Body of pancreas (tissue), 4 donors: ENCODE measurements around the gene CCDC6. TPM values are rescaled to one million over a fixed set of nuclear protein-coding genes. Genes with fewer than 3 reads are reported as not detected.

ENCODE experiments used
- ATAC-seq: fragments of 150-250 bp; one replicate; pipeline ENCODE4 v1.9.1; 2016
- DNase-seq, 4 donors: peaks; one replicate each; pipeline ENCODE4 v3.0.0-alpha.2; 2019
- H3K27ac ChIP-seq, 4 donors: fragments of 200-600 bp; sonication (generic); 1 replicate in 3 of 4; 2 replicates in 1 of 4; pipeline versions ENCODE4 v1.5.1 to v1.6.1; 2016 to 2019; ENCODE audit warnings: mild to moderate bottlenecking in 1 of 4, mixed read lengths in 1 of 4, moderate library complexity in 1 of 4
- H3K27me3 ChIP-seq, 2 donors: fragments of 200-600 bp; sonication (generic); one replicate each; pipeline ENCODE4 v1.6.0; 2016; ENCODE audit warnings: mild to moderate bottlenecking in 1 of 2
- H3K36me3 ChIP-seq, 2 donors: fragments of 200-600 bp; sonication (generic); replicated peaks in 1 of 2; 2 replicates each; pipeline ENCODE4 v1.5.1; 2016; ENCODE audit warnings: low read depth in 2 of 2; ENCODE audit not compliant: insufficient read depth in 1 of 2
- H3K4me1 ChIP-seq: fragments of 200-600 bp; sonication (generic); one replicate; pipeline ENCODE4 v1.6.0; 2016
- H3K4me3 ChIP-seq, 2 donors: fragments of 200-600 bp; sonication (generic); 1 replicate in 1 of 2; 2 replicates in 1 of 2; pipeline ENCODE4 v1.5.1; 2016 to 2019
- H3K9me3 ChIP-seq, 3 donors: fragments of 200-600 bp; sonication (generic); 1 replicate in 2 of 3; 2 replicates in 1 of 3; pipeline ENCODE4 v1.5.1; 2016
- CTCF ChIP-seq, 7 experiments: fragments of 450-650 bp in 4 of 7; fragments of 200-600 bp in 3 of 7; sonication (generic) in 3 of 7; IDR thresholded peaks; one replicate each; pipeline ENCODE4 v1.5.1; 2016 to 2019; ENCODE audit warnings: antibody characterized with exemption in 7 of 7
- POLR2A ChIP-seq, 3 donors: fragments of 450-650 bp; IDR thresholded peaks; one replicate each; pipeline ENCODE4 v1.6.1; 2016; ENCODE audit warnings: antibody characterized with exemption in 3 of 3, mild to moderate bottlenecking in 2 of 3
- WGBS, 2 donors: methylation state at CpG; one replicate each; pipeline ENCODE4 v1.1.5; 2017; 5-methylcytosine and 5-hydroxymethylcytosine counted together
- intact Hi-C: fragments of 100-400 bp; cut with DNase I; formaldehyde crosslinking; loops from one replicate; pipeline ENCODE4 v1.15.1; 2023
- total RNA-seq, 2 donors: library from RNA; depleted of rRNA; stranded (reverse); fragments of >200 nt; gene quantifications; one replicate each; pipeline ENCODE4 v1.1.0, GENCODE V29; 2016

The CCDC6 gene
- total RNA-seq, 2 donors from 2014 or later = 26.7 to 35.8 TPM

DNA sequence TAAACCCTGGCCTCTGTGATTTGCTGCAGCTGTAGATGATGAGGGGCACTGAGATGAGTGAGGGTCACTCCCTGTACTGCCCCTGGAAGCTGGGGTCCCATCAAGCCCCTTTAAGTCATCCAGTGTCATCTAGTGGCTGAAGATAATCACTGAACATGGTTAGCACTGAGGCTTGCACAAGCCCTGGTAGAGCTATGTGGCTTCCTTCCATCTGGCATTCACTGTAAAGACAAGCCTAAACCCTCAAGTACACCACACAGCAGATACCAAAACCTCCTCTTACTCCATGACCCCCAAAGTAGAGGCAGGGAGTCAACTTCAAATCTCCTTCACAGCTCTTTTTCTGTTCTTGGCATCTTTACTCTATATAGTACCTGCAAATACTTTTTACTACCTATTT, 80.4 kb downstream of the CCDC6 start:
- TF ChIP-seq POLR2A (IDR thresholded peaks at IDR 0.05) (no peak), CTCF (IDR thresholded peaks at IDR 0.05) (no peak)
- no peak for ATAC-seq
- H3K9me3 ChIP-seq = no peaks in the 10 kb centered on the region
- no peaks in the 10 kb centered on the region for H3K36me3 ChIP-seq
- H3K27ac ChIP-seq = no peak overlapping the region
- H3K4me3 ChIP-seq = no peak overlapping the region
- intact Hi-C loops = no loop called here
- no peaks in the 10 kb centered on the region for H3K27me3 ChIP-seq
- DNase-seq = no peak
- H3K4me1 ChIP-seq = peaks cover 5% of the 10 kb centered on the region

- ATAC-seq (no peak), DNase-seq (no peak)
- Histone ChIP-seq H3K27ac (no peak overlapping the region), H3K4me3 (no peak overlapping the region), H3K27me3 (no peaks in the 10 kb centered on the region), H3K4me1 (peaks cover 5% of the 10 kb centered on the region), H3K36me3 (no peaks in the 10 kb centered on the region), H3K9me3 (no peaks in the 10 kb centered on the region)
- intact Hi-C loops = no loop called here
- TF ChIP-seq CTCF (IDR thresholded peaks at IDR 0.05) = no peak
- TF ChIP-seq POLR2A (IDR thresholded peaks at IDR 0.05) = no peak
These were observed 82.6 kb downstream of the CCDC6 start for GRCh38 chr10:59823751-59824150.

DNA sequence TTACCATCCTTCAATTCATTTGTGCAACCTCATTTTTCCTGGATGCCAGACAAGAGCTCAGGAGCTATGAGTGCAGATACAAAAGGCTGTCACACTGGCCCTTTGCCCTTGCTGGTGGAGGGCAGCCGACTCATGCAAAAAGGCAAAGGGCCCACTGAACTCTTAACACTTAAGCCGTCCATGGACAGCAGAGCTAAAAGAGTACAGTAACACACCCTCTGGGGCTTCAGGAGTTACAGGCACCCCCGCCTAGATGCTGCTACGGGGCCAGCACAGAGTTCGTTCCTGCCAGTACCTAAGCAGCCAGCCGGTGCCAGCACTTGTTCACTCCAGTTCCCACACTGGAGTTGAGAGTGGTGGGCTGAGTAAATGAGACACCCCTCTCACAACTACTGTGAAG, 83.2 kb downstream of the CCDC6 start:
- peaks cover 5% of the 10 kb centered on the region for H3K4me1 ChIP-seq
- H3K4me3 ChIP-seq = no peak overlapping the region
- no peak overlapping the region for H3K27ac ChIP-seq
- DNase-seq (no peak), ATAC-seq (no peak)
- TF ChIP-seq CTCF (IDR thresholded peaks at IDR 0.05) = no peak
- no peak for TF ChIP-seq POLR2A (IDR thresholded peaks at IDR 0.05)
- H3K9me3 ChIP-seq = no peaks in the 10 kb centered on the region
- H3K36me3 ChIP-seq = no peaks in the 10 kb centered on the region
- intact Hi-C loops = no loop called here
- 95 to 97% methylated on average over 6 of the region's 6 CpGs for WGBS, 2 donors
- H3K27me3 ChIP-seq = no peaks in the 10 kb centered on the region

DNA sequence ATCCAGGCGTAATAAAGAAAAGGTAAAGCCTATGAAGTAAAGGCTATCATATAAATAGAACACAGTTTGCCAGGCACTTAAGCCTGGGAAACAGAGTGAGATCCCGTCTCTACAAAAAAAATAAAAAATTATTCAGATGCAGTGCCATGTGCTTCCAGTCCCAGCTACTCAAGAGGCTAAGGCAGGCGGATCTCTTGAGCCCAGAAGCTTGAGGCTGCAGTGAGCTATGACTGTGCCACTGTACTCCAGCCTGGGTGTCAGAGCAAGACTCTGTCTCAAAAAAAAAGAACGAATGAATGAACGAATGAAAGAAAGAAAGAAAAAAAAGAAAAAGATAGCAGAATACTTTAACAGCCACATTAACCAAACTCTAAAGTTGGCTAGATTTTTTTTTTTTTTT, 85.9 kb downstream of the CCDC6 start:
- no peak overlapping the region for H3K27ac ChIP-seq
- no peak overlapping the region for H3K4me3 ChIP-seq
- DNase-seq (no peak), ATAC-seq (no peak)
- no peaks in the 10 kb centered on the region for H3K36me3 ChIP-seq
- H3K4me1 ChIP-seq = peaks cover 5% of the 10 kb centered on the region
- TF ChIP-seq CTCF (IDR thresholded peaks at IDR 0.05) (no peak), POLR2A (IDR thresholded peaks at IDR 0.05) (no peak)
- H3K9me3 ChIP-seq = no peaks in the 10 kb centered on the region
- 75 to 79% methylated on average over 5 of the region's 5 CpGs for WGBS, 2 donors
- H3K27me3 ChIP-seq = no peaks in the 10 kb centered on the region
- intact Hi-C loops = no loop called here

- Histone ChIP-seq H3K27ac (no peak overlapping the region), H3K9me3 (no peaks in the 10 kb centered on the region), H3K27me3 (no peaks in the 10 kb centered on the region), H3K4me1 (peaks cover 5% of the 10 kb centered on the region), H3K36me3 (no peaks in the 10 kb centered on the region), H3K4me3 (no peak overlapping the region)
- TF ChIP-seq POLR2A (IDR thresholded peaks at IDR 0.05) (no peak), CTCF (IDR thresholded peaks at IDR 0.05) (no peak)
- DNase-seq = no peak
- 89 to 98% methylated on average over 2 of the region's 2 CpGs for WGBS, 2 donors
- intact Hi-C loops = loop anchor here (10.0 kb wide), 1 partner anchor 185 kb away; no protein-coding TSS in a partner anchor
- no peak for ATAC-seq
These were observed 86.7 kb downstream of the CCDC6 start for GRCh38 chr10:59819683-59820082.
